Inflammatory macrophage treated with lipopolysaccharide for 1 hour (primary cell): ENCODE data around the gene HLA-DMB.

Source experiments
- DNase-seq, 2 donors: peaks; one replicate each; pipeline ENCODE4 v3.0.0-alpha.2; 2020 to 2022

Gene HLA-DMB

DNA sequence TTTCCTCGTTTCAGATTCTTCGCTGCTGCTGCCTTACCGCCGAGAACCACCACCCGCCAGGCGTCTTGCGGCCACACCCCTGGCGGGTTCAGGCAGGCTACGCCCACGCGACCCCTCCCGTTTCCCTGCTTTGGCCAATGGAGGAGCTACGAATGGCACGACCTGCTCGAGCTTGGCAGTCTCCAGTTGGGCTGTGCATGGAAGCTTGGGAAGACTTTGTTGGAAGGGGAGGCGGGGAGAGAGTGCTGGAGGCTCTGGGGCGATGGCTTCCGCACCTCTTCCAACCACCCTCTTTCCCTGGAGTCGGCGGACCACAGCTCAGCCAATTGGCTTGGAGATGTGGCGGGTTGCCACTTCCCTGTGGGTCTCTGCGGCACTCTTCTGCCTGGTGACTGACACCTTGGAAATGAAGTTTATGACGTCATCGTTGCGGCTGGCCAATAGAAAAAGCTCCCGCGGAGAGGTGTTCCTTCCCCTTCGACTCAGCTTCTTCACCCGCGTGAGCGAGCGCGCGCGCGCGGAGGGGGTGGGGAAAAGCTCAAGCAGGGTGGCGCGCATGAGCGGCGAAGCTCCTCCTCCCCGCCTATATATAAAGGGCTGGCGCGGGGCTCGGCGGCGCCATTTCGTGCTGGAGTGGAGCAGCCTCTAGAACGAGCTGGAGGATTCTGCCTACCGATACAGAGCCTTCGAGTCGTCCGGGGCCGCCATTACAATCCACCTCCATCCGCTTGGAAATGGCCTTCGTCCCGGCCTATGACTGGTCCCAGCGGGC is 30.9 kb upstream of the HLA-DMB start:
- DNase-seq = peak; percentile 100

- DNase-seq = no peak
These were observed 30.4 kb upstream of the HLA-DMB start for GRCh38 chr6:32971242-32971580.

DNA sequence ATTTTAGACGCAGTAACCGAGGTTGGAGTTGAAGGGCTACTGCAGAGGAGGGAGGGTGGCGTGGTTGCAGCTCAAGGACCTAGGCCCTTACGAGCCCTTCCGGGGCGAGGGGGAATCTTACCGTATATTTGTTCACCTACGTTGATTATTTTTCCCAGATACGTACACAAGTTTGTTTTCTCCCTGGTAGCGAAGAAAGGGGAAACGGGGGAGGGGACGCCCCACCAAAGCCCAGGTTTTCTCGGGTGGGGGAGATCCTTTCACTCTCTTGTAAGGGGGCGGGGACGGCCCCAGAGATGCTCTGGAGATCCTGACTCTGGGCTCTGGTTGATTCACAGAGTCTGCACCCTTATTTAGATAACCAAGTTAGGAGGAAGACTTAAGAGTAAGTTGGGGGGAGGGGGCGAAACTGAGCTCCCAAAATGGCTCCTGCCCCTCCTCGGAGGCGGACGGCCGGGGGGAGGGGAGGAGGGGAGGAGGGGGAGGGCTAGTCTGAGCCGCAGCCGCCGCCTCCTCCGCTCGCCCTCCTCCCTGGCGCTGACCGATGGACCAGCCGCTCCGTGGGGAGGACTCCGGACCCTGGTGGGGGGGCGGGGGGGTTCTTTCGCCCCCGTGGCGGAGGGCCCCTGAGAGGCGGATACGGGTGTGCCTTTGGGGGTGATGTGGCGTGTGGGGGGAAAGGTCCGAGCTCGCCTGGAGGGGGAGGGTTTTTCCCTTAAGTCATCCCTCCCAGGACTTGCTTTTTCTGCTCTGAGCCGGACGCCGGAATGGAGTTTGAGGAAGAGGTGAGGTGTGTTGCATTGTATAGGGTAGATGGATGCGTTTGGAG is 29.8 kb upstream of the HLA-DMB start:
- DNase-seq = peak; percentile 86 to 91

- DNase-seq = peak; percentile 84 to 91
These were observed 29.0 kb upstream of the HLA-DMB start for GRCh38 chr6:32969685-32970412.

- DNase-seq = peak; percentile 80 to 93
These were observed 28.2 kb upstream of the HLA-DMB start for GRCh38 chr6:32968867-32969684.

- DNase-seq = peak; percentile 95
These were observed 27.5 kb upstream of the HLA-DMB start, which contains the start of gene BRD2 for GRCh38 chr6:32968093-32968866. TSS of gene BRD2 (plus strand) at chr6:32968594. CDS start at chr6:32972899, 4,305 bp downstream.

DNA sequence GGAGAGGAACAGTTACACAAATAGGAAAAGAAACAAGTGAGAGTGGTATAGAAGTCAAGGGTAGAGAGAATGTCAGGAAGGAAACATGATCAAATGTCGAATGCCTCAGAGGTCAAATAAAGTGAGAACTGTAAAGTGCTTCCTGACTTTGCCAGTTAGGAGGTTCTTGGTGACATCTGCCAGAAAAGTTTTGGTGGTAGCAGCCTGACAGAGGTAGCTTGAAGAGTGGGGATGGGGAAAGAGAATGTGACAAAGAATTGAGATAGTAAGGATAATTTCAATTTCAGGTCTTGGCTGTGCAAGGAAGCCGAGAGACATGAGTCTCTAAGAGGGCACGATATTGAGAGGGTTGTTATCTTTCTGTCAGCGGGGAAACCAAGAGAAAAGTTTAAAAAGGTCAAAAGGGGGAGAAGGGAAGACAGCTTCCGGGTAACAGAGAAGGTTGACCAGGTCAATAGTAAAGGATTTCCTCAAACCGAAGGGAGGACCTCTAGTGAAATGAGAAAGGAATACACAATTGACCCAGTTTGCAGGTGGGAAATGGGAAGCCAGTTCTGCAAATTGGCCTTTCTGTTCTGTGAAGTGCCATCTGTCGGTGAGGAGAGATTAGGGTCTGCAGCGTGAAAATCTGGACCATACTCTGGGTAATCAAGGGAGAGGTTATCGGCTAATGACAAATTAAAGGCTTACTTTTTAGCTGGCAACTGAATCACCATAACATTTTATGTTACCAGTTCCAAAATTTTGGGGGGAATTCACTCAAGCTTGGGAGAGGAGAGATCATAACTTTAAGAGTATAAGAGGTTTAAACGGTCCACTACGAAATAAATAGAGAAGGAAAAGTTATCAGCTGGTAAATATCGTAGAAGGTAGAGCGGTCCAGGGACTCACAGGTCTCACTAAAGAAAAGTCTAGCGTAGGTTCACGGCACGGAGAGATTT is 26.6 kb upstream of the HLA-DMB start:
- DNase-seq = peak in 1 of 2 donors; percentile 30

DNA sequence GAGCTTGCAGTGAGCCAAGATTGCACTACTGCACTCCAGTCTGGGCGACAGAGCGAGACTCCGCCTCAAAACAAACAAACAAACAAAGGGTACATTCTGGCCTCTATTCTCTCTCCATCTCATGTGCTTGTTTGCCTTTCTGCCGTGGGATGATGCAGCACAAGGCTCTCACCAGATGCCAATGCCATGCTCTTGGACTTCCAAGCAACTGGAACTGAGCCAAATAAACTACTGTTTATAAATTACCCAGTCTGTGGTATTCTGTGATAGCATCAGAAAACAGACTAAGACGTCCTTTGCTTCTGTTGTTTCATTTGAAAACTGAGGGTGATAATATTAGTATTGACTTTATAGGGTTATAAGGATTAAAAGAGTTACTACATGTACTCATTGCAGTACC is 23.9 kb upstream of the HLA-DMB start:
- no peak for DNase-seq

GRCh38 chr6:32963866-32964265 is 23.0 kb upstream of the HLA-DMB start:
- no peak for DNase-seq

GRCh38 chr6:32962213-32962826 is 21.5 kb upstream of the HLA-DMB start:
- DNase-seq = no peak

DNA sequence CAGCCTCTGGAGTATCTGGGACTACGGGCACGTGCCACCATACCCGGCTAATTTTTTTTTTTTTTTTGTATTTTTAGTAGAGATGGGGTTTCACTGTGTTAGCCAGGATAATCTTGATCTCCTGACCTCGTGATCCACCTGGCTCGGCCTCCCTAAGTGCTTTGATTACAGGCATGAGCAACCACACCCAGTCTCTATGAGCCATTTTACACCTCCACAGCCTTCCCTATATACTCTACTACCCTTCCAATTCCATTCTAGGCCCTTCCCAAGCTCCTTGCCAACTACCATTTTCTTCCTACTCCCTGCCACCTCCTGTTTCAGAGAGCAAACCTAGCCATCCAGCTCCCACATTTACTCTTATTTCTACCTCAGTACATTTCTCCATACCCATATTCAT is 19.7 kb upstream of the HLA-DMB start:
- no peak for DNase-seq

DNA sequence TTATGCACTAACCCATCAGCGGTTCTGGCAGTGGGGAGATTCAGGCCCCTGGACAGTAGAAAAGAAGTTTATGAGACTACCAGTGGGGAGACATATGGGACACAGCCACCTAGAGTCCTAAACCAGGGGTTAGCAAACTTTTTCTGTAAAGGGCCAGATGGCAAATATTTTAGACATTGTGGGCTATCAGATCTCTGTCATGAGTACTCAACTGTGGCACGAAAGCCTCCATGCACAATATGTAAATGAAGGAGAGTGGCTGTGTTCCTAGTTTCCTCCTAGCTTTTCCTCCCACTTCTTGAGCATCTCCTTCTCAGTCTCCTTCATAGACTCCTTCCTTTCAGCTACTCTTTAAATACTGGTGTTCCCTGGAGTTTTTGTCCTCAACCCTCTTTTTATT is 15.3 kb upstream of the HLA-DMB start:
- no peak for DNase-seq

DNA sequence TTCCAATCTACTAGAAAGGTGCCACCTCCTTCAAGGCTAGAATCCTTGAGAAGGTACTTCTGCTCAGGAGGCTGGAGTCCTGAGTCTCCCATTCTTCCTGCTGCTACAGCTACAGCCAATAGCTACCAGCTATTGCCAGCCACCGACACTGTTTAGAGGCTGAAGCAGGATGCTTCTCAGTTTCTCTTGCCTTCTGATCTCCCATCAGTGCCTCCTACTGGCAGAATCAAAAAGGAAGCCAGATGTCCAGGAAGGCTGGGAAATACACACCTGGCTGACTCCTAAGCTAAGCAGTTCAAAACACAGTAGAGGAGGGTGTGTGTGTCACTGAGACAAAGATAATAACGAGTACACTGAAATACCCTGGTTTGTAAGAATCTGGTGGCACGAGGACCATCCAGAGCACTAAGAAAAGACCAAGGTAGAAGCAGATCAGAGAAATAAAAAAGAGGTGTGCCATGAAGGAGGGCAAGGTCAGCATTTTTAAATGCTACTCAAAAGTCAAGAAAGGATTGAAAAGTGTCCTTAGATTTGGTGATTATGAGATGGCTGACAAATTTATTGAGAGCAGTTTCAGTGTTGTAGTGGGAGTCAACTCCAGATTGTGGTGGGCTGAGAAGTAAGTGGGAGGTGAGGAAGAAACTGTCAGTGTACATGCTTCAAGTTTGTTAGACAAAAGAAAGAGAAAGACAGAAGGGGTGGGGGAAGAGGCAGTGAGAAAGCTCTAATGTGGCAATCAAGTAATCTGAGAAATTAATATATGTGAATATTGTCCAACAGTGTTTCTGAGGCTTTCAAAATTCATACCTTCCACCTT is 14.4 kb upstream of the HLA-DMB start:
- DNase-seq = no peak

- DNase-seq = no peak
These were observed 13.4 kb upstream of the HLA-DMB start for GRCh38 chr6:32954267-32954666.

GRCh38 chr6:32953775-32954174 is 12.9 kb upstream of the HLA-DMB start:
- no peak for DNase-seq

GRCh38 chr6:32952817-32953739 is 12.2 kb upstream of the HLA-DMB start, which contains the start of gene HLA-DMA:
TSS of gene HLA-DMA (minus strand) at chr6:32953097. CDS start at chr6:32953036, 61 bp downstream.
- DNase-seq = peak; percentile 99 to 100

- no peak for DNase-seq
These were observed 9.6 kb upstream of the HLA-DMB start for GRCh38 chr6:32950449-32950848.

DNA sequence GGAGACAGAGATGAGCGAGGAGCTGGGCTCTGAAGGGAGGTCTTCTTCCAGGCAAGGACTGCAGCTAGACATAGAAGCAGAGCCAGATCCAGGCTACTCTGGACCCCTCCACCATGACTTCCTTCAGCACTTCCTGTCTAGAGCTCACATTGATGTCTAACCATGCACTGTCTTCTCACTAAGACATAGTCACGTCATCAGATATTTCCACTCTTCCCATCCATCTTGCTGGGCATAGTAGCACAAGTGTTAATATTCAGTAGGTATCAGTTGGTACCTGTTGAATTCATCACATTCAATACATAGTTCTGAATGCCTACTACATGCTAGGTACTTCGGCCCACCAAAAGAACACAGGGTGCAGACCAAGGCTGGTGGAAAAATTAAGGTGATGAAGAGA is 9.2 kb upstream of the HLA-DMB start:
- no peak for DNase-seq
